Measurements from ENCODE around the gene PLN.

DNA sequence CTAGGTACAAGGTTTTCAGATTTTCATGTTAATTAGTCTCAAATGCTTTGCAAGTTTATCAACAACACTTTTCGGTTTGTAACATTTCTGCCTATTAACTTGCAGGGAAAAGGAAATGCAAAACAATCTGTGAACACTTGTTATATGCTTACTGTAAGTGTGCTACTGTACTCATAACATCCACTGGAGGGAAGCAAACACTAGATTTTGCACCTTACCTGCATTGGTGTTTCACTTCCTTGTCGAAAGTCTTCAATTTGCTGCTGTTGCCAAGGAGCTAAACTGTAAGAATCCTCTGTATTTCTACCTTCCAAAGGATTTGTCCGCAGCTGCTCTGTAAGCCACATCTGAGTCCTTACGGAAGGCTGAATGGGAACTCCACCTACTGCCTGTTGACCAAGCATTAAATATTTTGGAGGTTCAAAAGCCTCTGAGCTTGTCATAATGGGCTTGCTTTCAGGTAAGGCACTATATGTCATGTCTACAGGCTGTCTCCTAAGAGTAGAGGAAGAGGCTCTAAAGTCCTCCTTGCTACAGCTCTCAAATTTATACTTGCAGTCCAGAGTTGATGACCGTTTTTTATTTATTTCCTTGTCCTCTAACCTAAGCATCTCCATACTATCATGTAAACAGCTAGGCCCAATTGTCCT is 17.3 kb downstream of the PLN start:
- TF ChIP-seq CBX3 (IDR thresholded peaks at IDR 0.05; ENCODE audit: borderline replicate concordance, low read depth) (no peak), BACH1 (IDR thresholded peaks at IDR 0.05; ENCODE audit: borderline replicate concordance) (no peak), HDAC2 (IDR thresholded peaks at IDR 0.05) (no peak)
- TF ChIP-seq, protein P1, sequence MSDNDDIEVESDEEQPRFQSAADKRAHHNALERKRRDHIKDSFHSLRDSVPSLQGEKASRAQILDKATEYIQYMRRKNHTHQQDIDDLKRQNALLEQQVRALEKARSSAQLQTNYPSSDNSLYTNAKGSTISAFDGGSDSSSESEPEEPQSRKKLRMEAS (IDR thresholded peaks at IDR 0.05; ENCODE audit: low read depth, low read length): no peak
- TF ChIP-seq, protein P2, sequence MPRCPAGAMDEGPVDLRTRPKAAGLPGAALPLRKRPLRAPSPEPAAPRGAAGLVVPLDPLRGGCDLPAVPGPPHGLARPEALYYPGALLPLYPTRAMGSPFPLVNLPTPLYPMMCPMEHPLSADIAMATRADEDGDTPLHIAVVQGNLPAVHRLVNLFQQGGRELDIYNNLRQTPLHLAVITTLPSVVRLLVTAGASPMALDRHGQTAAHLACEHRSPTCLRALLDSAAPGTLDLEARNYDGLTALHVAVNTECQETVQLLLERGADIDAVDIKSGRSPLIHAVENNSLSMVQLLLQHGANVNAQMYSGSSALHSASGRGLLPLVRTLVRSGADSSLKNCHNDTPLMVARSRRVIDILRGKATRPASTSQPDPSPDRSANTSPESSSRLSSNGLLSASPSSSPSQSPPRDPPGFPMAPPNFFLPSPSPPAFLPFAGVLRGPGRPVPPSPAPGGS (IDR thresholded peaks at IDR 0.05; ENCODE audit: borderline replicate concordance, insufficient read depth, low read depth, low read length, poor library complexity, severe bottlenecking): no peak

Data from GM12878 (cell line).